SK-N-MC (cell line): ENCODE results near the gene ZNF526.

ENCODE experiments used
- DNase-seq: peaks from one replicate; pipeline ENCODE4 v3.0.0-alpha.2; 2011; ENCODE audit warnings: low read depth, low spot score
- H3K27ac ChIP-seq: fragments of 200-600 bp; sonication (generic); 2 replicates; pipeline ENCODE4 v1.5.1; 2016; ENCODE audit warnings: mixed run types
- H3K36me3 ChIP-seq: fragments of 200-600 bp; sonication (generic); 2 replicates; pipeline ENCODE4 v1.6.1; 2017; ENCODE audit warnings: antibody characterized with exemption, low read length, mixed read lengths; ENCODE audit not compliant: insufficient read depth
- H3K4me3 ChIP-seq: fragments of 200-600 bp; sonication (generic); 2 replicates; pipeline ENCODE4 v1.5.1; 2016
- H3K9ac ChIP-seq: fragments of 200-600 bp; sonication (generic); 2 replicates; pipeline ENCODE4 v1.8.0; 2017; ENCODE audit warnings: mixed run types, mixed read lengths; ENCODE audit not compliant: insufficient read length
- H3K9me3 ChIP-seq: fragments of 200-600 bp; sonication (generic); 2 replicates; pipeline ENCODE4 v1.6.1; 2017; ENCODE audit warnings: low read depth, mild to moderate bottlenecking, antibody characterized with exemption, low read length, moderate library complexity, mixed read lengths
- EZH2 ChIP-seq: fragments of 200-600 bp; sonication (generic); IDR thresholded peaks from one replicate; pipeline ENCODE4 v1.6.1; 2017; ENCODE audit warnings: antibody characterized with exemption
- FOXP2 ChIP-seq: optimal IDR thresholded peaks from 2 replicates; pipeline ENCODE3; 2011; ENCODE audit warnings: mild to moderate bottlenecking, moderate library complexity; ENCODE audit not compliant: insufficient read depth; ENCODE audit errors: extremely low read length, control extremely low read depth
- POLR2AphosphoS5 ChIP-seq: IDR thresholded peaks from 2 replicates; pipeline ENCODE4 v1.6.1; 2012; ENCODE audit warnings: mild to moderate bottlenecking, low read depth, low read length, borderline replicate concordance

The ZNF526 gene

GRCh38 chr19:42199440-42200115 lies 20.5 kb upstream of the ZNF526 start:
- TF ChIP-seq FOXP2 (no peak), EZH2 (no peak), POLR2AphosphoS5 (no peak)
- no peak for DNase-seq
- Histone ChIP-seq H3K9me3 (no peaks in the 10 kb centered on the region), H3K36me3 (peaks cover 33% of the 10 kb centered on the region; the same call in 1 of the 2 replicates), H3K9ac (no peak overlapping the region), H3K4me3 (no peak overlapping the region), H3K27ac (no peak overlapping the region)

- TF ChIP-seq EZH2 = no peak
- no peak for TF ChIP-seq FOXP2
- no peak for TF ChIP-seq POLR2AphosphoS5
- no peak for DNase-seq
- peaks cover 37% of the 10 kb centered on the region for H3K36me3 ChIP-seq
- H3K27ac ChIP-seq = no peak overlapping the region
- H3K9ac ChIP-seq = no peak overlapping the region
- no peaks in the 10 kb centered on the region for H3K9me3 ChIP-seq
- H3K4me3 ChIP-seq = no peak overlapping the region
Observed at GRCh38 chr19:42200116-42200715, 19.9 kb upstream of the ZNF526 start.

GRCh38 chr19:42201489-42202289 lies 18.4 kb upstream of the ZNF526 start:
- Histone ChIP-seq H3K36me3 (peaks cover 40% of the 10 kb centered on the region), H3K27ac (no peak overlapping the region), H3K9ac (no peak overlapping the region), H3K9me3 (no peaks in the 10 kb centered on the region), H3K4me3 (no peak overlapping the region)
- TF ChIP-seq FOXP2 = no peak
- no peak for TF ChIP-seq POLR2AphosphoS5
- TF ChIP-seq EZH2 = no peak
- no peak for DNase-seq

- TF ChIP-seq EZH2 (no peak), FOXP2 (no peak), POLR2AphosphoS5 (no peak)
- Histone ChIP-seq H3K9ac (no peak overlapping the region), H3K27ac (no peak overlapping the region), H3K9me3 (no peaks in the 10 kb centered on the region), H3K4me3 (no peak overlapping the region), H3K36me3 (peaks cover 43% of the 10 kb centered on the region)
- no peak for DNase-seq
Observed at GRCh38 chr19:42202290-42202880, 17.7 kb upstream of the ZNF526 start.

- no peak for TF ChIP-seq POLR2AphosphoS5
- no peak for TF ChIP-seq FOXP2
- TF ChIP-seq EZH2 = no peak
- Histone ChIP-seq H3K9ac (no peak overlapping the region), H3K9me3 (no peaks in the 10 kb centered on the region), H3K36me3 (peaks cover 47% of the 10 kb centered on the region), H3K27ac (no peak overlapping the region), H3K4me3 (no peak overlapping the region)
- no peak for DNase-seq
Observed at GRCh38 chr19:42203700-42204099, 16.4 kb upstream of the ZNF526 start.

GRCh38 chr19:42204664-42205063 lies 15.4 kb upstream of the ZNF526 start:
- H3K36me3 ChIP-seq = peaks cover 52% of the 10 kb centered on the region
- no peak overlapping the region for H3K9ac ChIP-seq
- no peaks in the 10 kb centered on the region for H3K9me3 ChIP-seq
- H3K4me3 ChIP-seq = no peak overlapping the region
- TF ChIP-seq POLR2AphosphoS5 (no peak), FOXP2 (no peak), EZH2 (no peak)
- no peak for DNase-seq
- H3K27ac ChIP-seq = no peak overlapping the region

- no peak for TF ChIP-seq POLR2AphosphoS5
- no peak for TF ChIP-seq FOXP2
- TF ChIP-seq EZH2 = no peak
- Histone ChIP-seq H3K9ac (no peak overlapping the region), H3K4me3 (no peak overlapping the region), H3K36me3 (peaks cover 51% of the 10 kb centered on the region), H3K9me3 (no peaks in the 10 kb centered on the region), H3K27ac (no peak overlapping the region)
- DNase-seq = no peak
Observed at GRCh38 chr19:42206871-42207755, 13.0 kb upstream of the ZNF526 start.

GRCh38 chr19:42207767-42208271 lies 12.3 kb upstream of the ZNF526 start:
- TF ChIP-seq FOXP2 = no peak
- TF ChIP-seq POLR2AphosphoS5 = no peak
- H3K36me3 ChIP-seq = peaks cover 46% of the 10 kb centered on the region
- H3K9me3 ChIP-seq = no peaks in the 10 kb centered on the region
- DNase-seq = no peak
- H3K4me3 ChIP-seq = no peak overlapping the region
- H3K27ac ChIP-seq = no peak overlapping the region
- no peak overlapping the region for H3K9ac ChIP-seq
